Endothelial cell of umbilical vein (primary cell): Measurements from ENCODE around the gene CRKL. TPM values are rescaled to one million over a fixed set of nuclear protein-coding genes. Genes with fewer than 3 reads are reported as not detected.

Experiments used
- BruUV-seq: library from RNA; stranded (reverse); fragments of 400-500 nt; replicated peaks from 2 replicates; lab custom pipeline; 2021; lab: Mats Ljungman, UMichigan
- CTCF ChIA-PET: fragments of 300-600, 350-600 bp; sonication (Branson Sonifier 250); formaldehyde crosslinking; loops from one replicate; lab custom pipeline; 2021; ENCODE audit warnings: antibody characterized with exemption, inconsistent platforms; lab: Charles Lee
- POLR2A ChIA-PET: fragments of 300-600, 350-600 bp; sonication (Branson Sonifier 250); formaldehyde crosslinking; loops from one replicate; lab custom pipeline; 2021; ENCODE audit warnings: antibody characterized with exemption, inconsistent platforms; lab: Charles Lee
- DNase-seq: peaks from one replicate; pipeline ENCODE4 v3.0.0-alpha.2; 2011; ENCODE audit warnings: low read depth, low spot score
- FAIRE-seq: peaks from 2 replicates; lab custom pipeline; 2011; peaks lifted over from hg19 to GRCh38; lab: Jason Lieb, UNC
- H2AFZ ChIP-seq: 2 replicates; pipeline ENCODE4 v1.6.0; 2012; ENCODE audit warnings: low read depth, low read length, control low read depth, inconsistent platforms
- H3K27ac ChIP-seq: 2 replicates; pipeline ENCODE4 v1.5.1; 2011; ENCODE audit warnings: low read depth, mild to moderate bottlenecking, control low read depth, low read length, moderate library complexity; ENCODE audit not compliant: insufficient read depth
- H3K27me3 ChIP-seq, 2 experiments: 2 replicates each; pipeline versions ENCODE4 v1.6.0 to v1.6.1; 2011; ENCODE audit warnings: low read length in 2 of 2, mixed read lengths in 1 of 2; ENCODE audit not compliant: control insufficient read depth in 2 of 2, insufficient read depth in 2 of 2
- H3K36me3 ChIP-seq, 2 experiments: 2 replicates in 1 of 2; 3 replicates in 1 of 2; pipeline ENCODE4 v1.5.1; 2011; ENCODE audit warnings: low read length in 2 of 2, mild to moderate bottlenecking in 1 of 2, moderate library complexity in 1 of 2; ENCODE audit not compliant: control insufficient read depth in 2 of 2, insufficient read depth in 2 of 2; ENCODE audit errors: extremely low read depth in 1 of 2
- H3K4me1 ChIP-seq: 3 replicates; pipeline ENCODE4 v1.5.1; 2011; ENCODE audit warnings: mild to moderate bottlenecking, low read length; ENCODE audit not compliant: control insufficient read depth, insufficient read depth; ENCODE audit errors: extremely low read depth
- H3K4me2 ChIP-seq: 2 replicates; pipeline ENCODE4 v1.6.1; 2011; ENCODE audit warnings: low read length, control low read depth, mixed read lengths; ENCODE audit not compliant: insufficient read depth
- H3K4me3 ChIP-seq, 3 experiments: fragments of 200-600 bp in 1 of 3; sonication (generic), shearing (Covaris generic) in 1 of 3; replicated peaks in 1 of 3; 2 replicates each; pipeline ENCODE4 v1.5.1; 2011 to 2016; ENCODE audit warnings: control low read depth in 3 of 3, low read length in 3 of 3, mild to moderate bottlenecking in 2 of 3, inconsistent platforms in 1 of 3, low read depth in 1 of 3, moderate library complexity in 1 of 3; ENCODE audit not compliant: insufficient read depth in 1 of 3
- H3K79me2 ChIP-seq: 2 replicates; pipeline ENCODE4 v1.6.0; 2012; ENCODE audit warnings: low read length, inconsistent platforms; ENCODE audit not compliant: control insufficient read depth, insufficient read depth
- H3K9ac ChIP-seq: replicated peaks from 2 replicates; pipeline ENCODE3; 2011; ENCODE audit warnings: low read length, control low read depth; ENCODE audit not compliant: insufficient read depth; ENCODE audit errors: extremely low read depth
- H3K9me1 ChIP-seq: replicated peaks from 3 replicates; pipeline ENCODE4 v1.6.0; 2011; ENCODE audit warnings: mild to moderate bottlenecking, low read length; ENCODE audit not compliant: control insufficient read depth, insufficient read depth; ENCODE audit errors: extremely low read depth
- H3K9me3 ChIP-seq: replicated peaks from 2 replicates; pipeline ENCODE4 v1.5.1; 2012; ENCODE audit warnings: low read length, inconsistent platforms; ENCODE audit not compliant: control insufficient read depth, insufficient read depth
- H4K20me1 ChIP-seq: replicated peaks from 2 replicates; pipeline ENCODE3; 2011; ENCODE audit warnings: mild to moderate bottlenecking, low read length; ENCODE audit not compliant: control insufficient read depth, insufficient read depth; ENCODE audit errors: extremely low read depth
- CTCF ChIP-seq, 2 donors: IDR thresholded peaks; 1 replicate in 1 of 2; 2 replicates in 1 of 2; pipeline ENCODE4 v1.5.1; 2011; ENCODE audit warnings: low read length in 2 of 2, mild to moderate bottlenecking in 2 of 2, moderate library complexity in 2 of 2, control low read depth in 1 of 2, inconsistent platforms in 1 of 2, low read depth in 1 of 2; ENCODE audit not compliant: insufficient read depth in 1 of 2; ENCODE audit errors: extremely low read depth in 1 of 2
- EZH2 ChIP-seq: IDR thresholded peaks from 2 replicates; pipeline ENCODE4 v1.6.1; 2012; ENCODE audit warnings: borderline replicate concordance, low read depth, mild to moderate bottlenecking, moderate library complexity, low read length, inconsistent platforms; ENCODE audit not compliant: severe bottlenecking
- FOS ChIP-seq: IDR thresholded peaks from 2 replicates; pipeline ENCODE4 v1.6.1; 2011; ENCODE audit warnings: mild to moderate bottlenecking, low read length, moderate library complexity, borderline replicate concordance; ENCODE audit not compliant: insufficient read depth
- GATA2 ChIP-seq: IDR thresholded peaks from 2 replicates; pipeline ENCODE4 v1.7.0; 2011; ENCODE audit warnings: low read depth, mild to moderate bottlenecking, moderate library complexity, mixed read lengths, low read length; ENCODE audit not compliant: insufficient read length, insufficient read depth
- JUN ChIP-seq: IDR thresholded peaks from 2 replicates; pipeline ENCODE4 v1.6.1; 2011; ENCODE audit warnings: borderline replicate concordance, low read depth; ENCODE audit not compliant: insufficient read length, insufficient read depth
- MAX ChIP-seq: IDR thresholded peaks from 2 replicates; pipeline ENCODE4 v1.6.1; 2011; ENCODE audit not compliant: insufficient read depth, insufficient read length
- MYC ChIP-seq: IDR thresholded peaks from one replicate; pipeline ENCODE4 v1.6.1; 2011; ENCODE audit warnings: mild to moderate bottlenecking, low read depth, low read length
- POLR2A ChIP-seq: IDR thresholded peaks from 2 replicates; pipeline ENCODE4 v1.6.1; 2012; ENCODE audit warnings: low read depth, mild to moderate bottlenecking, control low read depth, low read length
- POLR2AphosphoS5 ChIP-seq: IDR thresholded peaks from 2 replicates; pipeline ENCODE4 v1.6.1; 2012; ENCODE audit warnings: low read depth, mild to moderate bottlenecking, control low read depth, low read length, moderate library complexity; ENCODE audit not compliant: insufficient read depth
- dilution Hi-C: fragments of 300-500 bp; cut with MboI; formaldehyde crosslinking; loops from one replicate; pipeline ENCODE4 v1.15.0; 2019; ENCODE audit warnings: low sequenced_read_pairs; ENCODE audit not compliant: extremely low pct_ligation_motif_present
- intact Hi-C: fragments of 100-400 bp; cut with micrococcal nuclease; formaldehyde crosslinking; loops from one replicate; pipeline ENCODE4 v1.10.0; 2022
- polyA plus RNA-seq, 4 experiments: library from polyadenylated mRNA; depleted of rRNA in 3 of 4; stranded (reverse) in 3 of 4; unstranded in 1 of 4; fragments of >200 nt; gene quantifications; 2 replicates each; pipeline versions ENCODE4 v1.2.1 to v1.2.3, GENCODE V29; 2011 to 2012; ENCODE audit warnings: missing spikeins in 1 of 4
- total RNA-seq: library from RNA; stranded (reverse); gene quantifications from 2 replicates; pipeline ENCODE4 v1.2.3, GENCODE V29; 2021

The CRKL gene
- total and polyA plus RNA-seq, 2 donors (not counting 3 experiments of a cell fraction or from before 2014, with no cell fraction given) = 18.0 to 50.6 TPM

GRCh38 chr22:20928573-20928967 lies 11.4 kb downstream of the CRKL start:
- Histone ChIP-seq H3K4me2 (no peak overlapping the region), H2AFZ (no peak overlapping the region), H3K9ac (no peak overlapping the region), H3K27ac (no peak overlapping the region), H4K20me1 (peaks cover 18% of the 10 kb centered on the region), H3K9me1 (no peaks in the 10 kb centered on the region), H3K4me1 (no peaks in the 10 kb centered on the region), H3K27me3 (no peaks in the 10 kb centered on the region), H3K36me3 (no peaks in the 10 kb centered on the region), H3K79me2 (peaks cover 96% of the 10 kb centered on the region), H3K4me3 (no peak overlapping the region), H3K9me3 (no peaks in the 10 kb centered on the region)
- intact Hi-C loops = no loop called here
- POLR2A ChIA-PET = no interaction called here
- no peak for TF ChIP-seq MAX
- TF ChIP-seq POLR2AphosphoS5 = no peak
- TF ChIP-seq JUN = no peak
- TF ChIP-seq GATA2 = no peak
- TF ChIP-seq FOS = no peak
- TF ChIP-seq CTCF (IDR thresholded peaks at IDR 0.05; ENCODE audit: extremely low read depth in 1 of 2, insufficient read depth in 1 of 2, low read depth in 1 of 2, low read length in 2 of 2) = no peak
- no peak for TF ChIP-seq POLR2A
- TF ChIP-seq MYC = no peak
- no peak for TF ChIP-seq EZH2
- CTCF ChIA-PET = interaction anchor here (0.6 to 0.9 kb wide), 2 partner anchors 12 to 950 kb away, joined by 3 read pairs; no protein-coding TSS in a partner anchor
- DNase-seq = no peak
- dilution Hi-C loops = no loop called here
- no peak for FAIRE-seq
- no TSS peak for BruUV-seq
